ENCODE measurements around the gene ADAM15.

GRCh38 chr1:155092131-155092530 is 41.0 kb downstream of the ADAM15 start:
- no peak for TF ChIP-seq CTCF (IDR thresholded peaks at IDR 0.05)
- TF ChIP-seq POLR2A (IDR thresholded peaks at IDR 0.05), result no peak
